ENCODE results near the gene SLC49A3.

DNA sequence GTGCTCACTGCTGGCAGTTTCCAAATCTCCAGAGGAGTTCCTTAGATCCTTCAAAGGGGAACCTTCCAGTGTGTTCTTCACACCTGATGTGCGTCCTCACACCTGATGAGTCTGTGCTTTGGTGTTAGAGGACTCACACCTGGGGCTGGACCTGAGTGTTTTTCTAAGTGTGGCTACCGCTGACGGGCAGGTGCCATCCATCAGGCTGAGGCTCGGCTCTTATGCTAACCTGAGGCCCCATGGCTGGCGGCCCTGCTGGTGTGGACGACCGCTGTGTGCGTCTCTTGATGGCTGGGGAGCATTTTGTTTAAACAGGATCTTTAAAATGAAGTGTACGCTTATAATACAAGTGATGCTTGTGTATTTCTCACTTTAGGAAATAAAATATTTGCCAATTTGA lies 45.1 kb upstream of the SLC49A3 start:
- TF ChIP-seq, protein P1, sequence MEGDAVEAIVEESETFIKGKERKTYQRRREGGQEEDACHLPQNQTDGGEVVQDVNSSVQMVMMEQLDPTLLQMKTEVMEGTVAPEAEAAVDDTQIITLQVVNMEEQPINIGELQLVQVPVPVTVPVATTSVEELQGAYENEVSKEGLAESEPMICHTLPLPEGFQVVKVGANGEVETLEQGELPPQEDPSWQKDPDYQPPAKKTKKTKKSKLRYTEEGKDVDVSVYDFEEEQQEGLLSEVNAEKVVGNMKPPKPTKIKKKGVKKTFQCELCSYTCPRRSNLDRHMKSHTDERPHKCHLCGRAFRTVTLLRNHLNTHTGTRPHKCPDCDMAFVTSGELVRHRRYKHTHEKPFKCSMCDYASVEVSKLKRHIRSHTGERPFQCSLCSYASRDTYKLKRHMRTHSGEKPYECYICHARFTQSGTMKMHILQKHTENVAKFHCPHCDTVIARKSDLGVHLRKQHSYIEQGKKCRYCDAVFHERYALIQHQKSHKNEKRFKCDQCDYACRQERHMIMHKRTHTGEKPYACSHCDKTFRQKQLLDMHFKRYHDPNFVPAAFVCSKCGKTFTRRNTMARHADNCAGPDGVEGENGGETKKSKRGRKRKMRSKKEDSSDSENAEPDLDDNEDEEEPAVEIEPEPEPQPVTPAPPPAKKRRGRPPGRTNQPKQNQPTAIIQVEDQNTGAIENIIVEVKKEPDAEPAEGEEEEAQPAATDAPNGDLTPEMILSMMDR (conservative IDR thresholded peaks at IDR 0.05 in 1 of 2, IDR thresholded peaks at IDR 0.05 in 1 of 2; ENCODE audit: low read depth in 1 of 2, low read length in 2 of 2): no peak
- no peak for TF ChIP-seq EZH2 (IDR thresholded peaks at IDR 0.05; ENCODE audit: low read length, missing control alignments)
